ENCODE measurements around the gene NEAT1.

- TF ChIP-seq CTCF (IDR thresholded peaks at IDR 0.05) (no peak), POLR2A (IDR thresholded peaks at IDR 0.05) (no peak)
Measured at GRCh38 chr11:65392899-65393298, 29.7 kb upstream of the NEAT1 start.
